Left lung (tissue), 10 donors: ENCODE measurements around the gene CFAP91. TPM values are rescaled to one million over a fixed set of nuclear protein-coding genes. Genes with fewer than 3 reads are reported as not detected.

ENCODE experiments used
- ATAC-seq: fragments of 200-7000 bp; cut with Tn5 transposase; one replicate; pipeline ENCODE4 v1.9.1; 2020; ENCODE audit warnings: moderate library complexity
- DNase-seq, 4 donors: peaks; one replicate each; pipeline ENCODE4 v3.0.0-alpha.2; 2013 to 2020
- H3K27ac ChIP-seq, 2 donors: fragments of 200-600 bp; sonication (generic) in 1 of 2; one replicate each; pipeline versions ENCODE4 v1.5.0 to v1.8.0; 2020 to 2021
- H3K27me3 ChIP-seq, 2 donors: fragments of 200-600 bp; sonication (generic) in 1 of 2; one replicate each; pipeline versions ENCODE4 v1.5.0 to v1.8.0; 2020 to 2021
- H3K36me3 ChIP-seq, 2 donors: fragments of 200-600 bp; sonication (generic) in 1 of 2; one replicate each; pipeline versions ENCODE4 v1.5.0 to v1.8.0; 2020 to 2021
- H3K4me1 ChIP-seq, 2 donors: fragments of 200-600 bp; one replicate each; pipeline ENCODE4 v1.8.0; 2021
- H3K4me3 ChIP-seq, 2 donors: fragments of 200-600 bp; sonication (generic) in 1 of 2; one replicate each; pipeline versions ENCODE4 v1.5.0 to v1.8.0; 2020 to 2021; ENCODE audit warnings: mild to moderate bottlenecking in 1 of 2
- H3K9me3 ChIP-seq, 2 donors: fragments of 200-600 bp; sonication (generic) in 1 of 2; one replicate each; pipeline versions ENCODE4 v1.5.0 to v1.8.0; 2020 to 2021
- intact Hi-C, 2 donors: fragments of 100-400 bp; cut with DNase I; formaldehyde crosslinking; loops; one replicate each; pipeline versions ENCODE4 v1.11.2 to v1.14.2; 2022
- polyA plus RNA-seq, 6 donors: library from polyadenylated mRNA; unstranded; fragments of 120-200 nt; gene quantifications; one replicate each; pipeline ENCODE4 v1.2.1, GENCODE V29; 2013; ENCODE audit not compliant: insufficient read length in 6 of 6
- total RNA-seq, 2 donors: library from RNA; stranded (reverse); fragmentation: NEBNext Ultra II Directional; extraction: Animal tissue kit (Norgen Biotek cat#: 25700); gene quantifications; one replicate each; pipeline ENCODE4 v1.2.1, GENCODE V29; 2021
- TF ChIP-seq, protein P1 (sequence below), 2 donors: fragments of 200-600 bp; sonication (generic) in 1 of 2; IDR thresholded peaks; one replicate each; pipeline versions ENCODE4 v1.5.0 to v1.8.0; 2021; ENCODE audit warnings: antibody characterized with exemption in 2 of 2
- donor health status: DM: no; HTN: yes; CAD: no.
- donor health status: DM: no; HTN: no; CAD: no.

CFAP91 gene
- total and polyA plus RNA-seq, 8 donors = 1.1 to 12.9 (median 7.7) TPM

- H3K27ac ChIP-seq = no peak overlapping the region
- no peak overlapping the region for H3K4me3 ChIP-seq
- no peaks in the 10 kb centered on the region for H3K36me3 ChIP-seq
- DNase-seq (no peak), ATAC-seq (no peak)
- TF ChIP-seq, protein P1, sequence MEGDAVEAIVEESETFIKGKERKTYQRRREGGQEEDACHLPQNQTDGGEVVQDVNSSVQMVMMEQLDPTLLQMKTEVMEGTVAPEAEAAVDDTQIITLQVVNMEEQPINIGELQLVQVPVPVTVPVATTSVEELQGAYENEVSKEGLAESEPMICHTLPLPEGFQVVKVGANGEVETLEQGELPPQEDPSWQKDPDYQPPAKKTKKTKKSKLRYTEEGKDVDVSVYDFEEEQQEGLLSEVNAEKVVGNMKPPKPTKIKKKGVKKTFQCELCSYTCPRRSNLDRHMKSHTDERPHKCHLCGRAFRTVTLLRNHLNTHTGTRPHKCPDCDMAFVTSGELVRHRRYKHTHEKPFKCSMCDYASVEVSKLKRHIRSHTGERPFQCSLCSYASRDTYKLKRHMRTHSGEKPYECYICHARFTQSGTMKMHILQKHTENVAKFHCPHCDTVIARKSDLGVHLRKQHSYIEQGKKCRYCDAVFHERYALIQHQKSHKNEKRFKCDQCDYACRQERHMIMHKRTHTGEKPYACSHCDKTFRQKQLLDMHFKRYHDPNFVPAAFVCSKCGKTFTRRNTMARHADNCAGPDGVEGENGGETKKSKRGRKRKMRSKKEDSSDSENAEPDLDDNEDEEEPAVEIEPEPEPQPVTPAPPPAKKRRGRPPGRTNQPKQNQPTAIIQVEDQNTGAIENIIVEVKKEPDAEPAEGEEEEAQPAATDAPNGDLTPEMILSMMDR (IDR thresholded peaks at IDR 0.05) = no peak
- no peaks in the 10 kb centered on the region for H3K9me3 ChIP-seq
- no peaks in the 10 kb centered on the region for H3K27me3 ChIP-seq
- intact Hi-C loops = no loop called here
- no peaks in the 10 kb centered on the region for H3K4me1 ChIP-seq
These were observed 35.9 kb downstream of the CFAP91 start for GRCh38 chr3:119738741-119739140.

- DNase-seq = no peak
- H3K9me3 ChIP-seq = no peaks in the 10 kb centered on the region
- TF ChIP-seq, protein P1 (IDR thresholded peaks at IDR 0.05) = no peak
- no peaks in the 10 kb centered on the region for H3K36me3 ChIP-seq
- no peaks in the 10 kb centered on the region for H3K4me1 ChIP-seq
- no peak overlapping the region for H3K4me3 ChIP-seq
- ATAC-seq = no peak
- intact Hi-C loops = no loop called here
- H3K27me3 ChIP-seq = no peaks in the 10 kb centered on the region
- no peak overlapping the region for H3K27ac ChIP-seq
These were observed 39.1 kb downstream of the CFAP91 start for GRCh38 chr3:119741657-119742590.

DNA sequence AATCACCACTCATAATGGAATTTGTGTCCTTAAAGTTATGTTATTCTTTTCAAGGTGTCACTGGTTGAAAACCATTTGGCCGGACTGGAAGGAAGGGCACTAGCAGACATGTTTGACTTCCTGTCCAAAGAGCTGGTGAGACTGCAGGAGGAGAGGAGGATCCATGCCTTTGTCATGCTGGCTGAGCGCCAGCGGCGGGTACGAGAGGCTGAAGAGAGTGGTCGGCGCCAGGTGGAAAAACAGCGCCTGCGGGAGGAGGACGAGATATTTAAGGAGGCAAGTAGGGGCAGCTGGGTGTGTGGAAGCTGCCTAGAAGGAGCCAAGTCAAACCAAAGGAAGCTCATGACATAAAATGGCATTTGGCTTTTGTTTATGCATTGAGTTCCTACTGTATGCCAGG lies 41.1 kb downstream of the CFAP91 start:
- H3K4me3 ChIP-seq = no peak overlapping the region
- no peaks in the 10 kb centered on the region for H3K27me3 ChIP-seq
- H3K27ac ChIP-seq = no peak overlapping the region
- DNase-seq = no peak
- H3K9me3 ChIP-seq = no peaks in the 10 kb centered on the region
- ATAC-seq = no peak
- no peaks in the 10 kb centered on the region for H3K4me1 ChIP-seq
- H3K36me3 ChIP-seq = no peaks in the 10 kb centered on the region
- TF ChIP-seq, protein P1 (IDR thresholded peaks at IDR 0.05) = no peak
- intact Hi-C loops = no loop called here

DNA sequence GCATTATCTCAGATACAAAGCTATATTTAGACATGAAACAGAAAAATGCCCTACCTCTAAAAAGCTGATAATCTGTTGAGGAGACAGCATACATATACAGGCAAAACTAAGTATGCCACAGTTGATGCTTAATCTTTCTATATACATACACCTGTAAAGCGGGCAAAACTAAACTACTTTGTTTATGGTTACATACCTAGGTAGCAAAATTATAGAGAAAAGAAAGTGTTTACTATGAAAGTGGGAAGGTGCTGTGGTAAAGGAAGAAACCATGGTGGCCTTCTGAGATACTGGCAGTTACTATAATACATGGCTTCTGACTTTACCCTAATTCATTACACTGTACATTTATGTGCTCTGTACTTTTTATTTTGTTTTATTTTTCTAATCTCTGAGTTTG lies 43.1 kb downstream of the CFAP91 start:
- TF ChIP-seq, protein P1 (IDR thresholded peaks at IDR 0.05) = no peak
- intact Hi-C loops = no loop called here
- ATAC-seq = no peak

GRCh38 chr3:119746423-119746822 lies 43.6 kb downstream of the CFAP91 start:
- ATAC-seq = no peak
- Histone ChIP-seq H3K36me3 (no peaks in the 10 kb centered on the region), H3K27ac (no peak overlapping the region), H3K27me3 (no peaks in the 10 kb centered on the region), H3K4me3 (no peak overlapping the region), H3K4me1 (no peaks in the 10 kb centered on the region), H3K9me3 (no peaks in the 10 kb centered on the region)
- TF ChIP-seq, protein P1 (IDR thresholded peaks at IDR 0.05) = no peak
- no peak for DNase-seq
- intact Hi-C loops = no loop called here

More for the DNA sequence above, 43.1 kb downstream of the CFAP91 start:
- H3K27me3 ChIP-seq = no peaks in the 10 kb centered on the region
- no peaks in the 10 kb centered on the region for H3K4me1 ChIP-seq
- no peak overlapping the region for H3K4me3 ChIP-seq
- no peaks in the 10 kb centered on the region for H3K9me3 ChIP-seq
- H3K27ac ChIP-seq = no peak overlapping the region
- H3K36me3 ChIP-seq = no peaks in the 10 kb centered on the region
- no peak for DNase-seq
